ENCODE results near the gene GRIK2. TPM values are rescaled to one million over a fixed set of nuclear protein-coding genes. Genes with fewer than 3 reads are reported as not detected.

Gene GRIK2
- total RNA-seq, 2 donors from 2014 or later, result 0.92 to 2.0 TPM

GRCh38 chr6:101439790-101440189, 46.3 kb downstream of the GRIK2 start:
- TF ChIP-seq CTCF (IDR thresholded peaks at IDR 0.05), result no peak

GRCh38 chr6:101443315-101443714, 49.8 kb downstream of the GRIK2 start:
- no peak for ATAC-seq (ENCODE audit: insufficient number of reproducible peaks, low FRiP score, low read depth)
- TF ChIP-seq CTCF (IDR thresholded peaks at IDR 0.05), result no peak
- Histone ChIP-seq H3K4me1 (ENCODE audit: control insufficient read depth in 1 of 2, low read depth in 2 of 2) (no peaks in the 10 kb centered on the region), H3K36me3 (no peaks in the 10 kb centered on the region), H3K4me3 (no peak overlapping the region), H3K9me3 (no peaks in the 10 kb centered on the region), H3K27ac (no peak overlapping the region), H3K27me3 (replicated peaks; ENCODE audit: insufficient read depth) (no peaks in the 10 kb centered on the region)
- no peak for DNase-seq (ENCODE audit: low spot score)

More at GRCh38 chr6:101439790-101440189, 46.3 kb downstream of the GRIK2 start:
- DNase-seq (ENCODE audit: low spot score), result no peak
- Histone ChIP-seq H3K27me3 (replicated peaks; ENCODE audit: insufficient read depth) (no peaks in the 10 kb centered on the region), H3K4me1 (ENCODE audit: control insufficient read depth in 1 of 2, low read depth in 2 of 2) (no peaks in the 10 kb centered on the region), H3K36me3 (no peaks in the 10 kb centered on the region), H3K9me3 (no peaks in the 10 kb centered on the region), H3K27ac (no peak overlapping the region), H3K4me3 (no peak overlapping the region)
- ATAC-seq (ENCODE audit: insufficient number of reproducible peaks, low FRiP score, low read depth), result no peak

DNA sequence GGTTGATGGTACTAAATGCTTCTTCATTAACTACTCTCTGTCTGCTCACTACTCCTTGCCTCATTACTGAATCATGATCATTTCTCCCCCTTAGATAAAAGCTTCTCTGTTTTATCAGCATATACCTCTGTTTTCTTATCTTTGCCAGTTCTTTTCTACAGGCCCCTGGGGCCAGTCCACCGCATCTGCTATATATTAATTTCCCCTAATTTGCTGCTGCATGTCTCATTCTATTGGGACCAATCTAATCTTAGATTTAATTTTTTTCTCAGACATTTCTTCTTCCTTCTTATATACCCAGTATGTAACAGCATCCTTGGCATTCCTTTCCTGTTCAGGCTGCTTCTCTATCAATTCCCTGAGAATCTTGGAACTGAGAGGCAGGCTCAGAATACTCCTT, 51.2 kb downstream of the GRIK2 start:
- Histone ChIP-seq H3K36me3 (no peaks in the 10 kb centered on the region), H3K4me1 (ENCODE audit: control insufficient read depth in 1 of 2, low read depth in 2 of 2) (no peaks in the 10 kb centered on the region), H3K27ac (no peak overlapping the region), H3K9me3 (no peaks in the 10 kb centered on the region), H3K4me3 (no peak overlapping the region), H3K27me3 (replicated peaks; ENCODE audit: insufficient read depth) (no peaks in the 10 kb centered on the region)
- ATAC-seq (ENCODE audit: insufficient number of reproducible peaks, low FRiP score, low read depth), result no peak
- DNase-seq (ENCODE audit: low spot score), result no peak
- TF ChIP-seq CTCF (IDR thresholded peaks at IDR 0.05), result no peak

DNA sequence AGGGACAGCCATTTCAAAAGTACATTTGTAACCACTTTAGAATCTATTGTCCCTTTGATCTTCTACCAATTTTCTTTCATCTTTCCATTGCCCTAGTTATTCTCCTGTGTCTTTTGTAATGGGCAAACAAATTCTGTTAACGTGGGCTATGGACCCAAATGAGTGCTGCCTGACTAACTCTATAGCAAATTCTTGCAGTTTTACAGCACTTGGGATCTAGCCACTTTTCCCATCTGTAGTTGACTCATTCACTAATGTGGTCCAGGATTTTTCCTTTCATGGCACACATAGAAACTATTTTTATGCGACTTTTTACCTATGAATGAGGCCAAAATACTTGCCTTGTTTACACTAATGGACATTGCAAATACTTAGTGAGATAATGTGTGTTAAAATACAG, 52.0 kb downstream of the GRIK2 start:
- H3K27me3 ChIP-seq (replicated peaks; ENCODE audit: insufficient read depth), result no peaks in the 10 kb centered on the region
- DNase-seq (ENCODE audit: low spot score) (no peak), ATAC-seq (ENCODE audit: insufficient number of reproducible peaks, low FRiP score, low read depth) (no peak)
- no peak overlapping the region for H3K4me3 ChIP-seq
- TF ChIP-seq CTCF (IDR thresholded peaks at IDR 0.05), result no peak
- H3K36me3 ChIP-seq, result no peaks in the 10 kb centered on the region
- no peaks in the 10 kb centered on the region for H3K9me3 ChIP-seq
- no peak overlapping the region for H3K27ac ChIP-seq
- H3K4me1 ChIP-seq (ENCODE audit: control insufficient read depth in 1 of 2, low read depth in 2 of 2), result no peaks in the 10 kb centered on the region

GRCh38 chr6:101450901-101451300, 57.4 kb downstream of the GRIK2 start:
- no peak for TF ChIP-seq CTCF (IDR thresholded peaks at IDR 0.05)
- Histone ChIP-seq H3K9me3 (no peaks in the 10 kb centered on the region), H3K36me3 (no peaks in the 10 kb centered on the region), H3K27ac (no peak overlapping the region), H3K27me3 (replicated peaks; ENCODE audit: insufficient read depth) (no peaks in the 10 kb centered on the region), H3K4me1 (ENCODE audit: control insufficient read depth in 1 of 2, low read depth in 2 of 2) (no peaks in the 10 kb centered on the region), H3K4me3 (no peak overlapping the region)
- DNase-seq (ENCODE audit: low spot score) (no peak), ATAC-seq (ENCODE audit: insufficient number of reproducible peaks, low FRiP score, low read depth) (no peak)
